Activated CD4-positive, alpha-beta memory T cell treated with anti-CD3 and anti-CD28 coated beads for 36 hours (primary cell): ENCODE results near the gene G2E3. TPM values are rescaled to one million over a fixed set of nuclear protein-coding genes. Genes with fewer than 3 reads are reported as not detected.
"Not testable (repeated sequence)": the region's sequence is repeated elsewhere in the genome, so short reads cannot be mapped to it uniquely, and the experiment has no call there.

Experiments used
- CTCF ChIA-PET: fragments of 350-600 bp; sonication (Branson Sonifier 250); formaldehyde crosslinking; loops from one replicate; lab custom pipeline; 2021; ENCODE audit warnings: antibody characterized with exemption, inconsistent platforms; lab: Charles Lee
- POLR2A ChIA-PET: fragments of 350-600 bp; sonication (Branson Sonifier 250); formaldehyde crosslinking; loops from one replicate; lab custom pipeline; 2021; ENCODE audit warnings: antibody characterized with exemption; lab: Charles Lee
- DNase-seq: peaks from one replicate; pipeline ENCODE4 v3.0.0-alpha.2; 2020
- H3K27ac Mint-ChIP-seq: one replicate; pipeline ENCODE4 v1.8.0; 2021; ENCODE audit warnings: mixed read lengths
- H3K27me3 Mint-ChIP-seq: one replicate; pipeline ENCODE4 v1.8.0; 2021; ENCODE audit warnings: mixed read lengths
- H3K36me3 Mint-ChIP-seq: one replicate; pipeline ENCODE4 v1.8.0; 2021; ENCODE audit warnings: mixed read lengths
- H3K4me1 Mint-ChIP-seq: one replicate; pipeline ENCODE4 v1.8.0; 2021; ENCODE audit warnings: low read depth, mixed read lengths
- H3K4me3 Mint-ChIP-seq: one replicate; pipeline ENCODE4 v1.8.0; 2021; ENCODE audit warnings: mild to moderate bottlenecking, mixed read lengths
- H3K9me3 Mint-ChIP-seq: one replicate; pipeline ENCODE4 v1.8.0; 2021; ENCODE audit warnings: mixed read lengths
- intact Hi-C: fragments of 100-400 bp; cut with micrococcal nuclease; formaldehyde crosslinking; loops from one replicate; pipeline ENCODE4 v1.15.1; 2023
- total RNA-seq, 2 experiments: library from RNA; stranded (reverse); gene quantifications; one replicate each; pipeline ENCODE4 v1.2.3, GENCODE V29; 2021

Gene G2E3
- total RNA-seq, 2 experiments from 2014 or later, result 25.3 to 31.2 TPM

DNA sequence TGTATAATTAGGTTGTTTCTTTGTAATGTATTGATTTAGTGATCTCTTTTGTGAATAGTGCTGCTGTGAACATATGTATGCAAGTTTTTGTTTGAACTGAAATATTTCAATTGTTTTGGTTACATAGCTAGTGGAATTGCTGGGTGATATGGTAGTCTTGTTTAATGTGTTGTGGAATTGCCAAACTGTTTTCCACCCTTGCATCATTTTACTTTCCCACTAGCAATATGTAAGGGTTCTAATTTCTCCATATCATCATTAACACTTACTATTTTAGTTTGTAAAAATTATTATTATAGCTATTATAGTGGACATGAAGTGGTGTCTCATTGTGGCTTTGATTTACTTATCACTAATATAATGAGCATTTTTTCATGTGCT, 5.9 kb downstream of the G2E3 start:
- Mint-ChIP-seq H3K36me3 (peaks cover 24% of the 10 kb centered on the region), H3K9me3 (no peaks in the 10 kb centered on the region)
- CTCF ChIA-PET, result no interaction called here

DNA sequence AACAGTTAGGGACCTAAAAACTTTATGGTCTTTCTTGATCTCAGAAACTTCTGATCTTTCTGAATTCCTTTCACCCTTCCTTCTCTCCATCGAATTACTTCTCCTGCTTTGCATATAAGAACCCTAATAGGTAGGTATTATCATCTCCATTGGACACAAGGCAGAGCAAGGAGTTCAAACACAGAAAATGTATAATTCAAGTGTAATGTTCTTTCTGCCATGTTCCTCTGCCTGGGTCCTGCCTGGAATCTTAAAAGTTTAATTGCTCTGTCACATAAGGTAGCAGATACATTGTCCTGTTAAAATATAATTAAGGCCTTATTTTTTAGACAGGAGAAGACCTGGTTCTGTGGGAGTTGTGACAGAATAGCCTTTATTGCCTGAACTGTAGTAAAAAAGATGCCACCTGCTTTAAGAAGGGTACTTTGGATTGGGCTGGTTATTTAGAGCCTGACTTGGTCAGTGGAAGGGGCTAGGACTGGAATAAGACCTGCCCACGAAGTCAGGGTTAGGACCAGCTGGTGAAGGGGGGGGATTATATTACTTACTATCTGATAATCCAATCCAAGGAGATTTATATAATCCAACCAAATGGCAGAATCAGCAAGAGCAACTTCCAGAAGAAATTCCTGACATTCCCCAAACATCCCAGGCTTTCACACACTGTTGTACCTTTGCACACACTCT, 10.4 kb downstream of the G2E3 start:
- CTCF ChIA-PET, result no interaction called here
- intact Hi-C loops, result no loop called here
- Mint-ChIP-seq H3K27me3 (no peaks in the 10 kb centered on the region), H3K9me3 (no peaks in the 10 kb centered on the region), H3K4me1 (peaks cover 79% of the 10 kb centered on the region), H3K4me3 (no peak overlapping the region), H3K27ac (no peak overlapping the region), H3K36me3 (peaks cover 4% of the 10 kb centered on the region)
- no peak for DNase-seq
- POLR2A ChIA-PET, result no interaction called here

More for the DNA sequence above, 5.9 kb downstream of the G2E3 start:
- Mint-ChIP-seq H3K27me3 (no peaks in the 10 kb centered on the region), H3K4me1 (peaks cover 64% of the 10 kb centered on the region), H3K27ac (no peak overlapping the region), H3K4me3 (no peak overlapping the region)
- intact Hi-C loops, result no loop called here
- DNase-seq, result no peak
- POLR2A ChIA-PET, result no interaction called here

DNA sequence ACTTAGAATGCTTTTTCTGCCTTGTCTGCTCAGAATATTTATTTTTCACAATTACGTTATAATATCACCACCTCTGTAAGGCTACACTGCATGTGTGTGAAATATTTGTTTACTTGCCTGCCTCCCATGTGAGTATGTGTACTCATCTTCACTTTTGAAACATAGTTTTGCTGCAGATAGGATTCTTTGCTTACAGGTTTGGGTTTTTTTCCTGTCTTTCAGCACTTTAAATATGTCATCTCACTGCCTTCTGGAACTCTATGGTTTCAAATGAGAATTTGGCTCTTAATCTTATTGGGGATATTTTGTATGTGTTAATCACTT, 10.9 kb downstream of the G2E3 start:
- Mint-ChIP-seq H3K36me3 (peaks cover 3% of the 10 kb centered on the region), H3K4me1 (peaks cover 78% of the 10 kb centered on the region), H3K27me3 (no peaks in the 10 kb centered on the region), H3K4me3 (no peak overlapping the region), H3K9me3 (no peaks in the 10 kb centered on the region), H3K27ac (no peak overlapping the region)
- POLR2A ChIA-PET, result no interaction called here
- intact Hi-C loops, result no loop called here
- no peak for DNase-seq
- CTCF ChIA-PET, result no interaction called here

- Mint-ChIP-seq H3K9me3 (no peaks in the 10 kb centered on the region), H3K27ac (no peak overlapping the region), H3K4me1 (peaks cover 77% of the 10 kb centered on the region), H3K4me3 (no peak overlapping the region), H3K27me3 (no peaks in the 10 kb centered on the region), H3K36me3 (peaks cover 3% of the 10 kb centered on the region)
- ChIA-PET CTCF (no interaction called here), POLR2A (no interaction called here)
- intact Hi-C loops, result no loop called here
- no peak for DNase-seq
Measured at GRCh38 chr14:30572237-30572636, 13.3 kb downstream of the G2E3 start.

GRCh38 chr14:30572771-30573170, 13.8 kb downstream of the G2E3 start:
- intact Hi-C loops, result no loop called here
- ChIA-PET CTCF (no interaction called here), POLR2A (no interaction called here)
- Mint-ChIP-seq H3K27ac (no peak overlapping the region), H3K27me3 (no peaks in the 10 kb centered on the region), H3K9me3 (no peaks in the 10 kb centered on the region), H3K36me3 (peaks cover 3% of the 10 kb centered on the region), H3K4me3 (no peak overlapping the region), H3K4me1 (peaks cover 76% of the 10 kb centered on the region)
- no peak for DNase-seq

DNA sequence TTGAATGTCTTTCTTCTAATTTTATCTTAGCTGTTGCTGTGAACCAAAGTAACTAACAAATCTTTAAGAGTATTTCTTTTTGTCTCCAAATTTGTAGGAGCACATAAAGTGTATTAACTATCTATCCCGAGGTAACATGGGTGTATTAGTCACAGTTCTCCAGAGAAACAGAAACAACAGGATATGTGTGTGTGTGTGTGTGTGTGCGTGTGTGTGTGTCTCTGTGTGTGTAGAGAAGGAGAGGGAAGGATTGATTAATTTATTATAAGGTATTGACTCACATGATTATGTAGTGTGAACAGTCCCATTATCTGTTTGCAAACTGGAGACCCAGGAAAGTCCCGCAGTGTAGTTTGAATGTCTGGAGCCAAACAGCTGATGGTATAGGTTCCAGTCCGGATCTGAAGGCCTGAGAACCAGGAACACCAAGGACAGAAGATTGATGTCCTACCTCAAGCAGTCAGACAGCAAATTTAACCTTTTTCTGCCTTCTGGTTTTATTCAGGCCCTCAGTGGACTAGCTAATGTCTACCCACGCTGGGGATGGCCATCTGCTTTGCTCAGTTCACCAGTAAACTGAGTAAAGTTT, 14.4 kb downstream of the G2E3 start:
- DNase-seq, result no peak
- no peaks in the 10 kb centered on the region for H3K27me3 Mint-ChIP-seq
- no peak overlapping the region for H3K4me3 Mint-ChIP-seq

DNA sequence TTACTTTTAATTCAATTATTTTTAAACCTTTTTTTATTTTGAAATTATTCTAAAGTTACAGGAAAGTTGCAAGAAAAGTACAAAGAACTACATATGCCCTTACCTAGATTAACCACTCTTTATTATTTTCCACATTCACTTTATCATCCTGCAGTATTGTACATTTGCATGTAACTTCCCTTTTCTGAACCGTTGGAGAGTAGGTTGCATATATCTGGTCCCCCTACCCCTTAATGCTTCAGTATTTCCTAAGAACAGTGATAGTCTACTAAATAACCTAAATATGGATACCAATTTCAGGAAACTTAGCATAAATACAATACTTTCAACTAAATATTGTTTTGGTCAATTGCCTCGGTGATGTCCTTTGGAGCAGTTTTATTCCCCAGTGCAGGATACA, 15.0 kb downstream of the G2E3 start:
- DNase-seq, result no peak
- H3K4me3 Mint-ChIP-seq, result no peak overlapping the region
- ChIA-PET CTCF (no interaction called here), POLR2A (no interaction called here)
- no peaks in the 10 kb centered on the region for H3K27me3 Mint-ChIP-seq
- H3K9me3 Mint-ChIP-seq, result no peaks in the 10 kb centered on the region
- H3K36me3 Mint-ChIP-seq, result peaks cover 6% of the 10 kb centered on the region
- intact Hi-C loops, result no loop called here
- no peak overlapping the region for H3K27ac Mint-ChIP-seq
- H3K4me1 Mint-ChIP-seq, result peaks cover 76% of the 10 kb centered on the region

More for the DNA sequence above, 14.4 kb downstream of the G2E3 start:
- POLR2A ChIA-PET, result no interaction called here
- peaks cover 3% of the 10 kb centered on the region for H3K36me3 Mint-ChIP-seq
- H3K27ac Mint-ChIP-seq, result no peak overlapping the region
- intact Hi-C loops, result no loop called here
- H3K9me3 Mint-ChIP-seq, result no peaks in the 10 kb centered on the region
- peaks cover 75% of the 10 kb centered on the region for H3K4me1 Mint-ChIP-seq
- CTCF ChIA-PET, result no interaction called here

GRCh38 chr14:30574777-30575176, 15.8 kb downstream of the G2E3 start:
- intact Hi-C loops, CTCF ChIA-PET, H3K27me3 Mint-ChIP-seq, H3K9me3 Mint-ChIP-seq, H3K36me3 Mint-ChIP-seq, POLR2A ChIA-PET, H3K27ac Mint-ChIP-seq, DNase-seq, H3K4me3 Mint-ChIP-seq: not testable (repeated sequence)
- H3K4me1 Mint-ChIP-seq, result peaks cover 69% of the 10 kb centered on the region

DNA sequence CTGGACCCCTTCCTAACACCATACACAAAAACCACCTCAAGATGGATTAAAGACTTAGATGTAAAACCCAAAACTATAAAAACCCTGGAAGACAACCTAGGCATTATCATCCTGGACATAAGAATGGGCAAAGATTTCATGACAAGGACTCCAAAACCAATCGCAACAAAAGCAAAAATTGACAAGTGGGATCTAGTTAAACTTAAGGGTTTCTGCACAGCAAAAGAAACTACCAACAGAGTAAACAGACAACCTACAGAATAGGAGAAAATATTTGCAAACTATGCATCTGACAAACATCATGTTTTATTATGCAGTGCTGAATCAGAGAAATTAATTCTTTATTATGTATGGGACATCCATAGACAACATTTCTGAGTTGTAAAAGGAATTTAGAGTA, 17.4 kb downstream of the G2E3 start:
- DNase-seq, H3K27ac Mint-ChIP-seq, H3K27me3 Mint-ChIP-seq, intact Hi-C loops, H3K4me3 Mint-ChIP-seq, H3K9me3 Mint-ChIP-seq, POLR2A ChIA-PET, CTCF ChIA-PET, H3K36me3 Mint-ChIP-seq: not testable (repeated sequence)
- H3K4me1 Mint-ChIP-seq, result peaks cover 53% of the 10 kb centered on the region

DNA sequence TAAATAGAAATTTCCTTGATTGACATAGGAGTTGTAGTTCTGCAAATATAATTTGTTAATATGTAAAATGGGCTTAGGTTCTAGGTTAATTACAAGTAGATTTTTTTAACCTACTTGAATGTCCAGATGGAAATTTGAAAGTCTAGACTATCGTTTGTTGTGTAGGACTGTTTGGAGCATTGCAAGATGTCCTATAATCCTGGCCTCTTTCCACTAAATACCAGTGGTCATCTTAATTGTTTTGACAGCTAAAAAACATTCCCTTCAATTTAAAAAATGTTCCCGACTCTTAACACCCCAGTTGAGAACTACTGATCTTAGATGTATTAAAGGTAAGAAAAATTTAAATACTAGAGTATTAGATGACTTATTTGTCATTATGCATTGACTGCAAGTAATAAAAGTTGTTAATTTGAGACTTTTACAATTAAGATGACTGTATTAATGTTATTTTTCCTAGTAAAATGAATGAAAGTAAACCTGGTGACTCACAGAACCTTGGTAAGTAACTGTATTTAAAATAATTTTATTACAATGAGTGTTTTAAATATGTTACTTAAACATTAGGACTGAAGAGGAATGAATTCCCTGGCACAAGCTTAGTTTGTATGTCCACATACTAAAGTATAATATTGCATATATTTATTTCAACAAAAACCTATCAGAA, 21.8 kb downstream of the G2E3 start:
- H3K27me3 Mint-ChIP-seq, result no peaks in the 10 kb centered on the region
- peaks cover 19% of the 10 kb centered on the region for H3K9me3 Mint-ChIP-seq
- DNase-seq, result no peak
- POLR2A ChIA-PET, result no interaction called here
- H3K4me3 Mint-ChIP-seq, result no peak overlapping the region
- H3K4me1 Mint-ChIP-seq, result peaks cover 25% of the 10 kb centered on the region
- H3K27ac Mint-ChIP-seq, result no peak overlapping the region
- H3K36me3 Mint-ChIP-seq, result peaks cover 33% of the 10 kb centered on the region
- CTCF ChIA-PET, result no interaction called here
- intact Hi-C loops, result no loop called here

- peaks cover 38% of the 10 kb centered on the region for H3K36me3 Mint-ChIP-seq
- H3K4me1 Mint-ChIP-seq, result peaks cover 24% of the 10 kb centered on the region
- peaks cover 19% of the 10 kb centered on the region for H3K9me3 Mint-ChIP-seq
- no peak overlapping the region for H3K27ac Mint-ChIP-seq
- intact Hi-C loops, result no loop called here
- no peak overlapping the region for H3K4me3 Mint-ChIP-seq
- H3K27me3 Mint-ChIP-seq, result no peaks in the 10 kb centered on the region
- ChIA-PET CTCF (no interaction called here), POLR2A (no interaction called here)
- no peak for DNase-seq
Measured at GRCh38 chr14:30581283-30581625, 22.3 kb downstream of the G2E3 start.

DNA sequence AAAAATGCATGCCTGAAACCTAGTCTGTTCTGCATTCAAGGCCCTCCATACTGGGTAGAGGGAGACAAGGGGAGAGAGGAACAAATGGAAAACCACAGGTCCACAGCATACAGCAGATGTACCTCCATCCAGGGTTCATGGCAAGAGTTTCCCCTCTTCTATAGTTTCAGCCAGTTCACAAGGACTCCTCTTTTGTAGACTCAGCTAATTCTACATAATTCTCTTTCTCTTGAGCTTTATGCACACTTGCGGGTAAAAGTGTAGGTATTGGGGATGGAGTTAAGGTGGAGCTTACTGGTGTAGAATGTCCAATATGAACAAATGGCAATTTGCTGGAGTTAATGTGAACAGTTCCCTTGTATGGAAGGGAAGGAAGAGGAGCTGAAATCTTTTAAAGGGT, 23.4 kb downstream of the G2E3 start:
- ChIA-PET POLR2A (no interaction called here), CTCF (no interaction called here)

More for the DNA sequence above, 23.4 kb downstream of the G2E3 start:
- no peak overlapping the region for H3K4me3 Mint-ChIP-seq
- DNase-seq, result no peak
- peaks cover 23% of the 10 kb centered on the region for H3K4me1 Mint-ChIP-seq
- peaks cover 41% of the 10 kb centered on the region for H3K36me3 Mint-ChIP-seq
- intact Hi-C loops, result no loop called here
- H3K27me3 Mint-ChIP-seq, result no peaks in the 10 kb centered on the region
- no peak overlapping the region for H3K27ac Mint-ChIP-seq
- peaks cover 19% of the 10 kb centered on the region for H3K9me3 Mint-ChIP-seq
